Measurements from ENCODE around the gene PXN. TPM values are rescaled to one million over a fixed set of nuclear protein-coding genes. Genes with fewer than 3 reads are reported as not detected.
"Not testable (repeated sequence)": the region's sequence is repeated elsewhere in the genome, so short reads cannot be mapped to it uniquely, and the experiment has no call there.

The PXN gene
- total RNA-seq, 1 experiment from 2014 or later, result 44.2 TPM

GRCh38 chr12:120207227-120207626 is 58.3 kb downstream of the PXN start:
- DNase-seq (ENCODE audit: low read depth in 1 of 2, low spot score in 2 of 2), result no peak
- Histone ChIP-seq H3K27ac (no peak overlapping the region), H3K4me3 (no peak overlapping the region), H3K36me3 (peaks cover 32% of the 10 kb centered on the region), H3K9me3 (replicated peaks) (no peaks in the 10 kb centered on the region), H3K4me1 (replicated peaks) (no peaks in the 10 kb centered on the region), H3K27me3 (replicated peaks) (no peaks in the 10 kb centered on the region)

- not testable (repeated sequence) for H3K4me3 ChIP-seq; H3K4me1 ChIP-seq (replicated peaks); H3K9me3 ChIP-seq (replicated peaks); DNase-seq (ENCODE audit: low read depth in 1 of 2, low spot score in 2 of 2); H3K27ac ChIP-seq; H3K27me3 ChIP-seq (replicated peaks)
- H3K36me3 ChIP-seq, result peaks cover 28% of the 10 kb centered on the region
These were observed 58.7 kb downstream of the PXN start for GRCh38 chr12:120206781-120207180.

- Histone ChIP-seq H3K36me3 (peaks cover 22% of the 10 kb centered on the region), H3K27me3 (replicated peaks) (no peaks in the 10 kb centered on the region), H3K27ac (no peak overlapping the region), H3K4me1 (replicated peaks) (no peaks in the 10 kb centered on the region), H3K4me3 (no peak overlapping the region), H3K9me3 (replicated peaks) (no peaks in the 10 kb centered on the region)
- DNase-seq (ENCODE audit: low read depth in 1 of 2, low spot score in 2 of 2), result no peak
These were observed 59.3 kb downstream of the PXN start for GRCh38 chr12:120206228-120206627.

GRCh38 chr12:120204171-120204570 is 61.4 kb downstream of the PXN start:
- no peak for DNase-seq (ENCODE audit: low read depth in 1 of 2, low spot score in 2 of 2)

GRCh38 chr12:120200364-120200800 is 65.1 kb downstream of the PXN start:
- H3K27ac ChIP-seq, result peak overlapping the region; percentile 62
- peak overlapping the region; percentile 72 for H3K4me3 ChIP-seq
- DNase-seq (ENCODE audit: low read depth in 1 of 2, low spot score in 2 of 2), result peak in 1 of 2 experiments; percentile 30
- H3K4me1 ChIP-seq (replicated peaks), result peaks cover 31% of the 10 kb centered on the region
- H3K27me3 ChIP-seq (replicated peaks), result no peaks in the 10 kb centered on the region
- H3K36me3 ChIP-seq, result peaks cover 54% of the 10 kb centered on the region
- no peaks in the 10 kb centered on the region for H3K9me3 ChIP-seq (replicated peaks)

More at GRCh38 chr12:120204171-120204570, 61.4 kb downstream of the PXN start:
- no peak overlapping the region for H3K27ac ChIP-seq
- H3K36me3 ChIP-seq, result peaks cover 24% of the 10 kb centered on the region
- H3K4me3 ChIP-seq, result no peak overlapping the region
- H3K27me3 ChIP-seq (replicated peaks), result no peaks in the 10 kb centered on the region
- no peaks in the 10 kb centered on the region for H3K9me3 ChIP-seq (replicated peaks)
- peaks cover 7% of the 10 kb centered on the region for H3K4me1 ChIP-seq (replicated peaks)

GRCh38 chr12:120199595-120200306 is 65.8 kb downstream of the PXN start:
- H3K4me1 ChIP-seq (replicated peaks), result peaks cover 37% of the 10 kb centered on the region
- H3K9me3 ChIP-seq (replicated peaks), result no peaks in the 10 kb centered on the region
- peaks cover 60% of the 10 kb centered on the region for H3K36me3 ChIP-seq
- peak overlapping the region; percentile 72 for H3K4me3 ChIP-seq
- no peaks in the 10 kb centered on the region for H3K27me3 ChIP-seq (replicated peaks)
- peak overlapping the region; percentile 62 for H3K27ac ChIP-seq
- peak in 1 of 2 experiments; percentile 31 for DNase-seq (ENCODE audit: low read depth in 1 of 2, low spot score in 2 of 2)

- H3K36me3 ChIP-seq, result peaks cover 65% of the 10 kb centered on the region
- no peak overlapping the region for H3K4me3 ChIP-seq
- H3K27ac ChIP-seq, result no peak overlapping the region
- no peaks in the 10 kb centered on the region for H3K27me3 ChIP-seq (replicated peaks)
- no peak for DNase-seq (ENCODE audit: low read depth in 1 of 2, low spot score in 2 of 2)
- no peaks in the 10 kb centered on the region for H3K9me3 ChIP-seq (replicated peaks)
- H3K4me1 ChIP-seq (replicated peaks), result peaks cover 39% of the 10 kb centered on the region
These were observed 66.5 kb downstream of the PXN start for GRCh38 chr12:120199025-120199424.

GRCh38 chr12:120197542-120197887 is 68.0 kb downstream of the PXN start:
- Histone ChIP-seq H3K27ac (no peak overlapping the region), H3K27me3 (replicated peaks) (no peaks in the 10 kb centered on the region), H3K4me3 (no peak overlapping the region), H3K9me3 (replicated peaks) (no peaks in the 10 kb centered on the region), H3K36me3 (peaks cover 70% of the 10 kb centered on the region), H3K4me1 (replicated peaks) (peaks cover 46% of the 10 kb centered on the region)
- no peak for DNase-seq (ENCODE audit: low read depth in 1 of 2, low spot score in 2 of 2)

GRCh38 chr12:120196817-120197541 is 68.6 kb downstream of the PXN start:
- H3K36me3 ChIP-seq, result peaks cover 73% of the 10 kb centered on the region
- DNase-seq (ENCODE audit: low read depth in 1 of 2, low spot score in 2 of 2); H3K4me3 ChIP-seq; H3K9me3 ChIP-seq (replicated peaks); H3K27ac ChIP-seq; H3K27me3 ChIP-seq (replicated peaks): not testable (repeated sequence)
- peaks cover 46% of the 10 kb centered on the region for H3K4me1 ChIP-seq (replicated peaks)

GRCh38 chr12:120196363-120196762 is 69.2 kb downstream of the PXN start:
- Histone ChIP-seq H3K27ac (no peak overlapping the region), H3K4me3 (no peak overlapping the region), H3K36me3 (peaks cover 75% of the 10 kb centered on the region), H3K4me1 (replicated peaks) (peaks cover 46% of the 10 kb centered on the region), H3K27me3 (replicated peaks) (no peaks in the 10 kb centered on the region), H3K9me3 (replicated peaks) (no peaks in the 10 kb centered on the region)
- no peak for DNase-seq (ENCODE audit: low read depth in 1 of 2, low spot score in 2 of 2)

GRCh38 chr12:120194534-120195395 is 70.8 kb downstream of the PXN start, which contains the start of gene GCN1:
TSS of gene GCN1 (minus strand) at chr12:120194715. CDS start at chr12:120194697, 18 bp downstream.
- Histone ChIP-seq H3K4me3 (peak within 1 kb of the TSS; percentile 75), H3K27ac (peak within 1 kb of the TSS; percentile 55), H3K9me3 (replicated peaks) (no peaks in the 10 kb centered on the region), H3K4me1 (replicated peaks) (peaks cover 45% of the 10 kb centered on the region), H3K36me3 (peaks cover 65% of the 10 kb centered on the region), H3K27me3 (replicated peaks) (no peaks in the 10 kb centered on the region)
- DNase-seq (ENCODE audit: low read depth in 1 of 2, low spot score in 2 of 2), result peak; percentile 75 to 86

GRCh38 chr12:120194226-120194533 is 71.3 kb downstream of the PXN start:
- peak overlapping the region; percentile 75 for H3K4me3 ChIP-seq
- no peak for DNase-seq (ENCODE audit: low read depth in 1 of 2, low spot score in 2 of 2)
- no peaks in the 10 kb centered on the region for H3K27me3 ChIP-seq (replicated peaks)
- peaks cover 65% of the 10 kb centered on the region for H3K36me3 ChIP-seq
- peaks cover 39% of the 10 kb centered on the region for H3K4me1 ChIP-seq (replicated peaks)
- H3K9me3 ChIP-seq (replicated peaks), result no peaks in the 10 kb centered on the region
- peak overlapping the region; percentile 55; the same call in 1 of the 2 replicates for H3K27ac ChIP-seq

- Histone ChIP-seq H3K36me3 (peaks cover 63% of the 10 kb centered on the region), H3K4me3 (peak overlapping the region; percentile 75)
- DNase-seq (ENCODE audit: low read depth in 1 of 2, low spot score in 2 of 2), result not testable (repeated sequence)
These were observed 72.2 kb downstream of the PXN start for GRCh38 chr12:120193286-120193685.

More at GRCh38 chr12:120193286-120193685, 72.2 kb downstream of the PXN start:
- not testable (repeated sequence) for H3K9me3 ChIP-seq (replicated peaks); H3K27ac ChIP-seq; H3K27me3 ChIP-seq (replicated peaks)
- peaks cover 31% of the 10 kb centered on the region for H3K4me1 ChIP-seq (replicated peaks)

Data from SJSA1 (cell line).